Activated CD8-positive, alpha-beta T cell treated with anti-CD3 and anti-CD28 coated beads, Interleukin-2, amount 10 ng/mL, durations not matched to agents 7 days and 5 days (primary cell): ENCODE results near the gene FRAT2. TPM values are rescaled to one million over a fixed set of nuclear protein-coding genes. Genes with fewer than 3 reads are reported as not detected.
"Not testable (repeated sequence)": the region's sequence is repeated elsewhere in the genome, so short reads cannot be mapped to it uniquely, and the experiment has no call there.

ENCODE experiments used
- ATAC-seq: fragments of 150-1000 bp; cut with Tn5 transposase; one replicate; pipeline ENCODE4 v1.10.0; 2021; ENCODE audit warnings: moderate library complexity
- CTCF ChIA-PET: fragments of 350-600 bp; sonication (Branson Sonifier 250); formaldehyde crosslinking; loops from one replicate; lab custom pipeline; 2021; ENCODE audit warnings: antibody characterized with exemption; lab: Charles Lee
- POLR2A ChIA-PET: fragments of 350-600 bp; sonication (Branson Sonifier 250); formaldehyde crosslinking; loops from one replicate; lab custom pipeline; 2021; ENCODE audit warnings: antibody characterized with exemption; lab: Charles Lee
- DNase-seq: peaks from one replicate; pipeline ENCODE4 v3.0.0-alpha.2; 2020
- H3K27ac Mint-ChIP-seq: one replicate; pipeline ENCODE4 v1.8.0; 2021; ENCODE audit warnings: mild to moderate bottlenecking, mixed read lengths
- H3K27me3 Mint-ChIP-seq: one replicate; pipeline ENCODE4 v1.8.0; 2021; ENCODE audit warnings: low read depth, mixed read lengths
- H3K36me3 Mint-ChIP-seq: one replicate; pipeline ENCODE4 v1.8.0; 2021; ENCODE audit warnings: low read depth, mixed read lengths
- H3K4me1 Mint-ChIP-seq: one replicate; pipeline ENCODE4 v1.8.0; 2021; ENCODE audit warnings: low read depth, mixed read lengths
- H3K4me3 Mint-ChIP-seq: one replicate; pipeline ENCODE4 v1.8.0; 2021; ENCODE audit warnings: mild to moderate bottlenecking, mixed read lengths
- H3K9me3 Mint-ChIP-seq: one replicate; pipeline ENCODE4 v1.8.0; 2022; ENCODE audit warnings: mixed read lengths; ENCODE audit not compliant: insufficient read depth
- total RNA-seq, 2 experiments: library from RNA; stranded (reverse); gene quantifications; one replicate each; pipeline ENCODE4 v1.2.3, GENCODE V29; 2021

The FRAT2 gene
- total RNA-seq, 2 experiments from 2014 or later: 10.0 to 10.4 TPM

DNA sequence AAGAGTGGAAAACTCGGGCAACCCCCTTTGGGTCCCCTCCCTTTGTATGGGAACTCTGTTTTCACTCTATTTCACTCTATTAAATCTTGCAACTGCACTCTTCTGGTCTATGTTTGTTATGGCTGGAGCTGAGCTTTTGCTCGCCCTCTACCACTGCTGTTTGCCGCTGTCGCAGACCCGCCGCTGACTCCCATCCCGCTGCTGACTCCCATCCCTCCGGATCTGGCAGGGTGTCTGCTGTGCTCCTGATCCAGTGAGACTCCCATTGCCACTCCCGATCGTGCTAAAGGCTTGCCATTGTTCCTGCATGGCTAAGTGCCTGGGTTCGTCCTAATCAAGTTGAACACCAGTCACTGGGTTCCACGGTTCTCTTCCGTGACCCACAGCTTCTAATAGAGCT is 44.5 kb downstream of the FRAT2 start:
- ChIA-PET POLR2A (interaction anchor here (1.7 kb wide), 1 partner anchor 43 kb away, joined by 4 read pairs; no protein-coding TSS in a partner anchor), CTCF (interaction anchor here (1.3 kb wide), 1 partner anchor 11 kb away, joined by 8 read pairs; no protein-coding TSS in a partner anchor)
- peaks cover 26% of the 10 kb centered on the region for H3K36me3 Mint-ChIP-seq
- H3K27ac Mint-ChIP-seq, H3K27me3 Mint-ChIP-seq, H3K9me3 Mint-ChIP-seq, H3K4me3 Mint-ChIP-seq, DNase-seq, ATAC-seq: not testable (repeated sequence)
- peaks cover 23% of the 10 kb centered on the region for H3K4me1 Mint-ChIP-seq

Other genes starting within 250 kb of the FRAT2 start
- under 1 TPM; 0.70 to 0.71 TPM for gene SLIT1, start 148.8 kb downstream of the FRAT2 start, total RNA-seq
- gene ARHGAP19, start 42.1 kb downstream of the FRAT2 start, total RNA-seq: 10 to 100 TPM; 42.6 to 51.2 TPM
- gene FRAT1, start 15.5 kb downstream of the FRAT2 start, total RNA-seq: 1 to 10 TPM; 4.2 to 4.4 TPM
- gene RRP12, start 66.6 kb upstream of the FRAT2 start, total RNA-seq: 10 to 100 TPM; 30.9 to 35.6 TPM
- gene PGAM1, start 91.5 kb upstream of the FRAT2 start, total RNA-seq: 100 to 1,000 TPM; 517 to 529 TPM
- gene EXOSC1, start 111.3 kb upstream of the FRAT2 start, total RNA-seq: 10 to 100 TPM; 47.1 to 48.2 TPM
- gene ZDHHC16, start 111.4 kb upstream of the FRAT2 start, total RNA-seq: 10 to 100 TPM; 35.8 to 36.2 TPM
- 10 to 100 TPM; 71.7 to 73.3 TPM for gene MMS19, start 163.7 kb upstream of the FRAT2 start, total RNA-seq
- gene UBTD1, start 164.2 kb upstream of the FRAT2 start, total RNA-seq: 1 to 10 TPM in 1 of 2 experiments, under 1 TPM in 1; 0.58 to 1.1 TPM
- gene ANKRD2, start 238.1 kb upstream of the FRAT2 start, total RNA-seq: under 1 TPM in 1 of 2 experiments, not detected in 1; 0.26 TPM
- gene HOGA1, start 249.7 kb upstream of the FRAT2 start, total RNA-seq: not detected